Astrocyte of the spinal cord (primary cell): ENCODE measurements around the gene UNC5B.
A peak's percentile ranks its signal among the peaks of the same experiment; 100 is the strongest.

Experiments
- DNase-seq: peaks from one replicate; pipeline ENCODE4 v3.0.0; 2011; ENCODE audit warnings: low read depth, low spot score
- H3K4me3 ChIP-seq: 2 replicates; pipeline ENCODE4 v1.5.1; 2011; ENCODE audit warnings: low read depth, mild to moderate bottlenecking, low read length, moderate library complexity
- in situ Hi-C: cut with HindIII; loops from 2 replicates; pipeline ENCODE4 v1.10.0; 2017; ENCODE audit warnings: low sequenced_read_pairs
- TF ChIP-seq, protein P1 (sequence below): IDR thresholded peaks from 2 replicates; pipeline ENCODE4 v1.5.1; 2012; ENCODE audit warnings: low read depth, mild to moderate bottlenecking, low read length, inconsistent platforms

The UNC5B gene

DNA sequence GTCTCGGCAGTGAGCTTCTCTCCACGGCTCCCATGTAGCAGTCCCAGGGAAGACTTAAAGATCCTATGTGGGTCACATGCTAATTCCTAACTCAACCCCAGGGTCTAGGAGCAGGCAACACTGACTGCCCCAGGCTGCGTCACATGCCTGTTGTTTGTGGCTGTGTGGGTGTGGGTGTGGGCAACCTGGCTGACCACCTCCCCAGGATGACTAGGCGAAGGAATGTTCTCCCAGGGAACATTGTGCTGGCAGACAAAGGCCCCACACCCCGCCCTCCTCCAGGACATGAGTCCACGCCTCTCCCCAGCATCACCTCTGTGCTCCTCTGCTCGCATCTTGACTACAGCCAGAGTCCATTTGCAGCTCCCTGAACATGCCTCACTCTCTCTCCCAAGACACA lies 137.0 kb downstream of the UNC5B start:
- DNase-seq, result peak; percentile 10
- in situ Hi-C loops, result no loop called here
- H3K4me3 ChIP-seq, result no peak overlapping the region
- TF ChIP-seq, protein P1, sequence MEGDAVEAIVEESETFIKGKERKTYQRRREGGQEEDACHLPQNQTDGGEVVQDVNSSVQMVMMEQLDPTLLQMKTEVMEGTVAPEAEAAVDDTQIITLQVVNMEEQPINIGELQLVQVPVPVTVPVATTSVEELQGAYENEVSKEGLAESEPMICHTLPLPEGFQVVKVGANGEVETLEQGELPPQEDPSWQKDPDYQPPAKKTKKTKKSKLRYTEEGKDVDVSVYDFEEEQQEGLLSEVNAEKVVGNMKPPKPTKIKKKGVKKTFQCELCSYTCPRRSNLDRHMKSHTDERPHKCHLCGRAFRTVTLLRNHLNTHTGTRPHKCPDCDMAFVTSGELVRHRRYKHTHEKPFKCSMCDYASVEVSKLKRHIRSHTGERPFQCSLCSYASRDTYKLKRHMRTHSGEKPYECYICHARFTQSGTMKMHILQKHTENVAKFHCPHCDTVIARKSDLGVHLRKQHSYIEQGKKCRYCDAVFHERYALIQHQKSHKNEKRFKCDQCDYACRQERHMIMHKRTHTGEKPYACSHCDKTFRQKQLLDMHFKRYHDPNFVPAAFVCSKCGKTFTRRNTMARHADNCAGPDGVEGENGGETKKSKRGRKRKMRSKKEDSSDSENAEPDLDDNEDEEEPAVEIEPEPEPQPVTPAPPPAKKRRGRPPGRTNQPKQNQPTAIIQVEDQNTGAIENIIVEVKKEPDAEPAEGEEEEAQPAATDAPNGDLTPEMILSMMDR, result no peak

DNA sequence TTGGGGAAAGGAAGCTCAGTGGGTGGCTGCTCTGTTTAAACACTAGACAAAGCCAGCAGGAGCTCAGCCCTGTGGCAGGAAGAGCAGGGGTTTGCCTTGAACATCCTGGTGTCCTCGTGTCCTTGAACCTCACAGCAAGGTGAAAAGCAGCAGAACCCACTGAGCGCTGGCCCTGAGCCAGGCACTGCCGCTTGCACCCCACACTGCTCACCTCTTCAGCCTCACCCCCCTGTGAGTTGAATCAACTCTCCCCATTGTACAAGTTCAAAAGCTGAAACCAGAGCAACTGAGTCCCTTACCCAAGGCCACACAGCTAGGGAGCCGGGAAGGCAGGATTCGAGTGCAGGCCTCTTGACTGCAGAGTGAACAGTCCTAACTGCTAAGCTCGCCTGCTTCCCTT lies 138.7 kb downstream of the UNC5B start:
- in situ Hi-C loops, result no loop called here

DNA sequence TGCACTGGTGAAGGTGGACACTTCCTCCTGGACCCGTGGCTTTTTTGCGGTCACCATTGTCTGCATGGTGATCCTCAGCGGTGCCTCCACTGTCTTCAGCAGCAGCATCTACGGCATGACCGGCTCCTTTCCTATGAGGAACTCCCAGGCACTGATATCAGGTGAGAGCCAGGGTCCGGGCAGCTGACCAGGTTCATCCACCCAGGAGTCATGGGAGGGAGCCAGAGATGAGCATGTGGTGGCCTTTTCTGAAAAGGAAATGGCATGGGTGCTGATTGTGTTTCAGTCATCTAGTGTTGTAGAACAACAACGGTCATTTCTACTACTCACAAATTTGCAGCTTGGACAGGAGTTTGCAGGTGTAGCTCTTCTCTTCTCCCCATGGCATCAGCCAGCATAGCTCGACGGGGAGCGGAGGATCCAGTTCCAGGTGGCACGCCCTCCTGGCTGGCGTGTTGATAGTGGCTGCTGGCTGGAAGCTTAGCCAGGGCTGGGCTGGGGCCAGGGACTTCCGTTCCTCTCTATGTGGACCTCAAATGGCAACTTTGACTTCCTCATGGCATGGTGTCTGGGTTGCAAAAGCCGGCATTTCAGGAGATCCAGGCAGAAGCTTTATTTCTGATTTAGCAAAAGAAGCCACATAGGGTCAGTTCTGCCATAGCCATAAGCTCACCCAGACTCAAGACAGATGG lies 139.4 kb downstream of the UNC5B start:
- H3K4me3 ChIP-seq, result no peak overlapping the region
- DNase-seq, result no peak
- in situ Hi-C loops, result no loop called here
- TF ChIP-seq, protein P1, result no peak

More for the DNA sequence above, 138.7 kb downstream of the UNC5B start:
- TF ChIP-seq, protein P1, result no peak
- H3K4me3 ChIP-seq, result no peak overlapping the region
- no peak for DNase-seq
